Type B pancreatic cell (in vitro differentiated cells): ENCODE data around the gene TMEM8B. TPM values are rescaled to one million over a fixed set of nuclear protein-coding genes. Genes with fewer than 3 reads are reported as not detected.

Experiments
- DNase-seq: peaks from one replicate; pipeline ENCODE4 v3.0.0; 2021; ENCODE audit warnings: mixed read lengths; ENCODE audit not compliant: unreplicated experiment; ENCODE audit errors: extremely low spot score
- H3K27ac Mint-ChIP-seq: 2 replicates; pipeline ENCODE4 v1.8.0; 2021; ENCODE audit warnings: mild to moderate bottlenecking, mixed read lengths
- H3K27me3 Mint-ChIP-seq: 2 replicates; pipeline ENCODE4 v1.8.0; 2021; ENCODE audit warnings: mixed read lengths
- H3K36me3 Mint-ChIP-seq: 2 replicates; pipeline ENCODE4 v1.8.0; 2021; ENCODE audit warnings: mixed read lengths
- H3K4me1 Mint-ChIP-seq: one replicate; pipeline ENCODE4 v1.8.0; 2021; ENCODE audit warnings: mixed read lengths; ENCODE audit not compliant: unreplicated experiment
- H3K4me3 Mint-ChIP-seq: 2 replicates; pipeline ENCODE4 v1.8.0; 2021; ENCODE audit warnings: mild to moderate bottlenecking, mixed read lengths
- H3K9me3 Mint-ChIP-seq: 2 replicates; pipeline ENCODE4 v1.8.0; 2021; ENCODE audit warnings: mixed read lengths
- total RNA-seq: library from RNA; stranded (reverse); gene quantifications from 2 replicates; pipeline ENCODE4 v1.2.1, GENCODE V29; 2021; ENCODE audit warnings: low replicate concordance
- TF ChIP-seq, protein P1 (sequence below): fragments of 200-600 bp; sonication (generic); conservative IDR thresholded peaks from 2 replicates; pipeline ENCODE4 v1.5.0; 2021; ENCODE audit warnings: antibody characterized with exemption, mild to moderate bottlenecking

Gene TMEM8B
- total RNA-seq, 1 donor from 2014 or later: 27.2 TPM

DNA sequence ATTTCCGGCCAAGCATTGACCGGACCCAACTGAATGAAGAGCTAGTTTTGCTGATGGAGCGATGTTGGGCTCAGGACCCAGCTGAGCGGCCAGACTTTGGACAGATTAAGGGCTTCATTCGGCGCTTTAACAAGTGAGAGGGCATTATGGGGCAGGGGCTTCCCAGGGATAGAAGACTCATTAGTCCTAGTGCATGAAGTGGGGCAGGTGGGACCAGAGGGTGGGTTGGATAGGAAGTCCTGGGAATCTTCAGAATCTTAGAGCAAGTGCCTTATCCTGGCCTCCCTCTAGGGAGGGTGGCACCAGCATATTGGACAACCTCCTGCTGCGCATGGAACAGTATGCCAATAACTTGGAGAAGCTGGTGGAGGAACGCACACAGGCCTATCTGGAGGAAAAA, 22.9 kb upstream of the TMEM8B start:
- no peak overlapping the region for H3K4me3 Mint-ChIP-seq
- H3K4me1 Mint-ChIP-seq: no peaks in the 10 kb centered on the region
- H3K9me3 Mint-ChIP-seq: no peaks in the 10 kb centered on the region
- H3K27ac Mint-ChIP-seq: no peak overlapping the region
- no peaks in the 10 kb centered on the region for H3K27me3 Mint-ChIP-seq
- H3K36me3 Mint-ChIP-seq: peaks cover 9% of the 10 kb centered on the region
- DNase-seq: no peak
- TF ChIP-seq, protein P1, sequence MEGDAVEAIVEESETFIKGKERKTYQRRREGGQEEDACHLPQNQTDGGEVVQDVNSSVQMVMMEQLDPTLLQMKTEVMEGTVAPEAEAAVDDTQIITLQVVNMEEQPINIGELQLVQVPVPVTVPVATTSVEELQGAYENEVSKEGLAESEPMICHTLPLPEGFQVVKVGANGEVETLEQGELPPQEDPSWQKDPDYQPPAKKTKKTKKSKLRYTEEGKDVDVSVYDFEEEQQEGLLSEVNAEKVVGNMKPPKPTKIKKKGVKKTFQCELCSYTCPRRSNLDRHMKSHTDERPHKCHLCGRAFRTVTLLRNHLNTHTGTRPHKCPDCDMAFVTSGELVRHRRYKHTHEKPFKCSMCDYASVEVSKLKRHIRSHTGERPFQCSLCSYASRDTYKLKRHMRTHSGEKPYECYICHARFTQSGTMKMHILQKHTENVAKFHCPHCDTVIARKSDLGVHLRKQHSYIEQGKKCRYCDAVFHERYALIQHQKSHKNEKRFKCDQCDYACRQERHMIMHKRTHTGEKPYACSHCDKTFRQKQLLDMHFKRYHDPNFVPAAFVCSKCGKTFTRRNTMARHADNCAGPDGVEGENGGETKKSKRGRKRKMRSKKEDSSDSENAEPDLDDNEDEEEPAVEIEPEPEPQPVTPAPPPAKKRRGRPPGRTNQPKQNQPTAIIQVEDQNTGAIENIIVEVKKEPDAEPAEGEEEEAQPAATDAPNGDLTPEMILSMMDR: no peak

DNA sequence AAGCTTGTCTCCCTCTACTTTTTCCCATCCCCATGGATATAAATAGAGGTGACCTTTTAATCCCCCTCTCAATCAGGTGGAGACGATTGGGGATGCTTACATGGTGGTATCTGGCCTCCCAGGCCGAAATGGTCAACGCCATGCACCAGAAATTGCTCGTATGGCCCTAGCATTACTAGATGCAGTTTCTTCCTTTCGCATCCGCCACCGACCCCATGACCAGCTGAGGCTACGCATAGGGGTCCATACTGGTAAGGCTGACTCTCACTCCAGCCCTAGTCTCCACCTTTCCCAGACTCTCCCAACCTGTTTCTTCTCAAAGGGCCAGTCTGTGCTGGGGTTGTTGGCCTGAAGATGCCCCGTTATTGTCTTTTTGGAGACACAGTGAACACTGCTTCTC, 20.6 kb upstream of the TMEM8B start:
- Mint-ChIP-seq H3K27ac (no peak overlapping the region), H3K4me1 (peaks cover 15% of the 10 kb centered on the region), H3K27me3 (no peaks in the 10 kb centered on the region)

DNA sequence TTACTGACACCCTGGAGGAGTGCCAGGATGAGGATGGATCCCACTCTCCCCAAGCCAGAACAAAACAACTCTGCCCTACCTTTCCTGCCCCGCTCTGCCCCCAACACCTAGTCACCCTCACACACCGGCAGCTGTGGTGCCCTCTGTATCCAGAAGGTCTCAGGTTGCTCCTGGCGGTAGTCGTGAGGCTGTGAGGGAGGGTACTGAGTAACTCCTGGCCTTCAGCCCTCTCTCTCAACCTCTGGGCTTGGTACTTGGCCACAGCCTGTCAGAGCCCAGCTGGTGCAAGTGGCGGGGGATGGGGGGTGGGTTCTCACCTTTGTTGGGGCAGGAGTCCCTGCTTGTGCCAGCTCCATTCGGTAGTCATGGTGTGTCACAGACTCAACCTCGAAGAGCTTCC, 18.9 kb upstream of the TMEM8B start:
- H3K9me3 Mint-ChIP-seq: no peaks in the 10 kb centered on the region
- H3K4me3 Mint-ChIP-seq: no peak overlapping the region
- TF ChIP-seq, protein P1: no peak
- H3K36me3 Mint-ChIP-seq: peaks cover 3% of the 10 kb centered on the region
- no peak for DNase-seq
- no peak overlapping the region for H3K27ac Mint-ChIP-seq
- peaks cover 21% of the 10 kb centered on the region for H3K4me1 Mint-ChIP-seq
- no peaks in the 10 kb centered on the region for H3K27me3 Mint-ChIP-seq

More for the DNA sequence above, 20.6 kb upstream of the TMEM8B start:
- H3K9me3 Mint-ChIP-seq: no peaks in the 10 kb centered on the region
- TF ChIP-seq, protein P1: no peak
- H3K36me3 Mint-ChIP-seq: peaks cover 3% of the 10 kb centered on the region
- DNase-seq: no peak
- H3K4me3 Mint-ChIP-seq: no peak overlapping the region

DNA sequence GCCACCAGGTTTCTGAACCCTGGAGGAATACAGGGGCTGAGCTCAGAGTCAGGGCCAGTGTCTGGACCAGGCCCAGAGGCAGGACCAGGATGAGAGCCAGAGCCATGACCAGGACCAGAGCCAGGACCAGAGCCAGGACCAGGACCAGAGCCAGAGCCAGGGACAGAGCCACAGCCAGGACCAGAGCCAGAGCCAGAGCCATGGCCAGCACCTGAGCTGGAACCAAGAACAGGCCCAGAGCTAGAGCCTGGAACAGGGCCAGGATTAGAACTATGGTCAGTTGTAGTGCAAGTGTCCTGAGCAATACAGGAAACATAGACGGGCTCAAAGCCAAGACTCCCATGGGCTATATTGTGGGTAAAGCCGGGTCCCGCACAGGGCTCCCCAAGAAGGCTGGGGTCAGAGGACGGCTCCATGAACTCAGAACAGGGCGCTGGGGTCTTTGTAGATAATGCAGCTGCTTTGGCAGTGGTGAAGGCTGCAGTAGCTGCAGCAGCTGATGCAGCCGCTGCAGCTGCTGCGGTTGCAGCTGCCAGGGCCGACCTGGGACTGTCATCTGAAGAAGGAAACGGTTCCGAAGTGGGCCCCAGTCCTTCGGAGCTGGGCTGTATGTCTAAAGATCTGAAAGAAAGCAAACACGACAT, 17.5 kb upstream of the TMEM8B start:
- Mint-ChIP-seq H3K4me1 (peaks cover 27% of the 10 kb centered on the region), H3K27me3 (no peaks in the 10 kb centered on the region), H3K27ac (peak overlapping the region; percentile 94), H3K4me3 (peak overlapping the region; percentile 90), H3K36me3 (peaks cover 3% of the 10 kb centered on the region), H3K9me3 (peaks cover 3% of the 10 kb centered on the region)
- TF ChIP-seq, protein P1: no peak
- DNase-seq: no peak

DNA sequence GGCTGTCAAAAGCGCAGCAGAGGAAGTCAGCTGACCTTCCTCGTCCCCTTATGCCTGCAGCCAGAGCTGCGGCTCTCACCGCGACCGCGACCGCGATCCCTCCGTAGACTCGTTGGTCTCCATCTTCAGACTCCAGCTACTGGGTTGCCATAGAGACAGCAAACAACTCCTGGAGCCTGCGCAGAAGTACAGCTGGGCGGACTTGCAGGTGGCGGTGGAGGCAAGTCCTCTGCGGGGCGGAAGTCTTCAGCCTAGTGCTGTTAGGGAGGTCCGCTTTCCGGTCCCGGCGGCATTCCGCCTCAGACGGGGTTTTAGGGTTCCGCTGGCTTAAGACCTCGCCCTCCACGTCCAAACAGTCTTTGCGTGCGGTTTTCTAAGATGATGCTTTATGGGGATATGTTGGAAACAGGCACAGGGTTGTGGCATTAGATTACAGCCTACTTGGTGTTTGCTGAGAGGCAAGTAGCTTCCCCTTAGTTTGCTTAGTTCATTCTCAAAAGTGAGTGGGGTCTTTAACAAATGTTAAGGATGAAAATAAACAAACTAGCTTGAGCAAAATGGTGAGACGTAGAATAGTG, 16.9 kb upstream of the TMEM8B start, which contains the start of gene SPAG8:
Gene SPAG8, minus strand, starts transcription at position 238 of the 578 bp plus-strand sequence. Its CDS starts 115 bp downstream, at position 123.
- H3K27me3 Mint-ChIP-seq: no peaks in the 10 kb centered on the region
- peaks cover 3% of the 10 kb centered on the region for H3K36me3 Mint-ChIP-seq
- TF ChIP-seq, protein P1: no peak
- peaks cover 3% of the 10 kb centered on the region for H3K9me3 Mint-ChIP-seq
- H3K27ac Mint-ChIP-seq: peak within 1 kb of the TSS; percentile 94
- DNase-seq: peak; percentile 87
- peaks cover 29% of the 10 kb centered on the region for H3K4me1 Mint-ChIP-seq
- peak within 1 kb of the TSS; percentile 90 for H3K4me3 Mint-ChIP-seq
